H1 (cell line): Measurements from ENCODE around the gene UROS. TPM values are rescaled to one million over a fixed set of nuclear protein-coding genes. Genes with fewer than 3 reads are reported as not detected.

Experiments used
- CTBP2 ChIP-seq: IDR thresholded peaks from 2 replicates; pipeline ENCODE4 v1.7.0; 2011; ENCODE audit warnings: borderline replicate concordance, mild to moderate bottlenecking, moderate library complexity, mixed read lengths, low read length; ENCODE audit not compliant: insufficient read depth, insufficient read length
- EP300 ChIP-seq, 2 experiments: IDR thresholded peaks; 1 replicate in 1 of 2; 2 replicates in 1 of 2; pipeline ENCODE4 v1.6.1; 2011 to 2012; ENCODE audit warnings: low read depth in 2 of 2, low read length in 2 of 2, mild to moderate bottlenecking in 2 of 2, borderline replicate concordance in 1 of 2, inconsistent platforms in 1 of 2, moderate library complexity in 1 of 2
- KDM5A ChIP-seq: fragments of 200-600 bp; IDR thresholded peaks from 2 replicates; pipeline ENCODE4 v1.7.1; 2012; ENCODE audit warnings: mild to moderate bottlenecking, low read length, inconsistent platforms, mixed read lengths
- SIRT6 ChIP-seq: IDR thresholded peaks from one replicate; pipeline ENCODE4 v1.7.1; 2012; ENCODE audit warnings: low read length, inconsistent platforms
- TEAD4 ChIP-seq: IDR thresholded peaks from 2 replicates; pipeline ENCODE4 v1.6.1; 2012; ENCODE audit warnings: low read depth, low read length, inconsistent platforms, mixed read lengths
- polyA plus RNA-seq, 7 experiments: library from polyadenylated mRNA; depleted of rRNA in 3 of 7; stranded (reverse) in 5 of 7; unstranded in 2 of 7; fragments of >200 nt in 5 of 7; fragments of 200-250 nt in 2 of 7; gene quantifications; 1 replicate in 5 of 7; 2 replicates in 1 of 7; 4 replicates in 1 of 7; pipeline versions ENCODE4 v1.2.1 to v1.2.3, GENCODE V29; 2011 to 2013; ENCODE audit warnings: missing spikeins in 2 of 7, mixed read lengths in 2 of 7
- total RNA-seq: library from RNA; stranded (reverse); fragmentation: NEBNext Ultra II Directional; extraction: Animal tissue kit (Norgen Biotek cat#: 25700); gene quantifications from 2 replicates; pipeline ENCODE4 v1.2.1, GENCODE V29; 2021

UROS gene
- total and polyA plus RNA-seq, 2 of the 8 experiments (the other 6 are each of a cell fraction or from before 2014, with no cell fraction given): 45.6 to 58.0 TPM

DNA sequence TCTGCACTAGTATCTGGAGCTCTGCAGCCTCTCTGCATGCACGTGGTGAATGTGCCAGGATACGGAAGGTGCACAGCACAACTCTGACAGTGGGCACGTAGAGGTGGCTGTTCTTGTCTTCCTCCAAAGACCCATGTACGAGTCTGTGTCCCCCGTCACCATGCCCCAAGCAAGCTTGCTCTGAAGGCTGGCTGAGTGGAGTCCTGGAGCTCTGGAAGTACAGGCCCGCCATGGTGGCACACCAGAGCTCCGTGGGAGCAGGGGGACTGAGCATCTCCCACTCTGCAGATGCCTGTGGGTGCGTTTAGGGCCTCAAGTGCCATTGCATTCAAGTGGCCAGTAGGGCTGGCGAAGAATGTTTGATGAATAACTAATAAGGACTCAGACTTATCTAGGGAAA is 17.3 kb upstream of the UROS start (continued):
- TF ChIP-seq TEAD4: no peak
- TF ChIP-seq KDM5A: no peak
- no peak for TF ChIP-seq SIRT6
- TF ChIP-seq EP300 (IDR thresholded peaks at IDR 0.05; ENCODE audit: borderline replicate concordance in 1 of 2, low read depth in 2 of 2, low read length in 2 of 2): no peak
- no peak for TF ChIP-seq CTBP2
- TF ChIP-seq, all 59 proteins: peak for 0
